ENCODE measurements around the gene ZFP36L1. TPM values are rescaled to one million over a fixed set of nuclear protein-coding genes. Genes with fewer than 3 reads are reported as not detected.

ZFP36L1 gene
- total RNA-seq, 4 donors from 2014 or later: 363 to 395 (median 384) TPM

DNA sequence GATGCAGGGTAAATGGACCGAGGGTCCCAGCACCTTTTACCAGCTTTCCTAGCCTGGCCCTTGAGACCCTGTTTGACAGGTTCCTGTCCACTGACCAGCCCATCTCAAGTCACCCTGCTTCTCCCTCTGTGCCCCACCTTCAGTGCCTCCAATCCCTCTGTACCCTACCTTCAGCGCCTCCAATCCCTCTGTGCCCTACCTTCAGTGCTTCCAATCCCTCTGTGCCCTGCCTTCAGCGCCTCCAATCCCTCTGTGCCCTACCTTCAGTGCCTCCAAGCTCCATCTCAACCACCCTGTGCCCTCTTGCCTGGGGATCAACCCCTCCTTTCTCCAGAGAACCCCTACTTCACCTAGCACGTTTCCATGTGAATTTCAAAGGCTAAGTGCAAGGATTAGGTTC, 54.3 kb downstream of the ZFP36L1 start:
- ATAC-seq (ENCODE audit: low FRiP score) (no peak), DNase-seq (ENCODE audit: low spot score) (no peak)
- TF ChIP-seq, protein P1, sequence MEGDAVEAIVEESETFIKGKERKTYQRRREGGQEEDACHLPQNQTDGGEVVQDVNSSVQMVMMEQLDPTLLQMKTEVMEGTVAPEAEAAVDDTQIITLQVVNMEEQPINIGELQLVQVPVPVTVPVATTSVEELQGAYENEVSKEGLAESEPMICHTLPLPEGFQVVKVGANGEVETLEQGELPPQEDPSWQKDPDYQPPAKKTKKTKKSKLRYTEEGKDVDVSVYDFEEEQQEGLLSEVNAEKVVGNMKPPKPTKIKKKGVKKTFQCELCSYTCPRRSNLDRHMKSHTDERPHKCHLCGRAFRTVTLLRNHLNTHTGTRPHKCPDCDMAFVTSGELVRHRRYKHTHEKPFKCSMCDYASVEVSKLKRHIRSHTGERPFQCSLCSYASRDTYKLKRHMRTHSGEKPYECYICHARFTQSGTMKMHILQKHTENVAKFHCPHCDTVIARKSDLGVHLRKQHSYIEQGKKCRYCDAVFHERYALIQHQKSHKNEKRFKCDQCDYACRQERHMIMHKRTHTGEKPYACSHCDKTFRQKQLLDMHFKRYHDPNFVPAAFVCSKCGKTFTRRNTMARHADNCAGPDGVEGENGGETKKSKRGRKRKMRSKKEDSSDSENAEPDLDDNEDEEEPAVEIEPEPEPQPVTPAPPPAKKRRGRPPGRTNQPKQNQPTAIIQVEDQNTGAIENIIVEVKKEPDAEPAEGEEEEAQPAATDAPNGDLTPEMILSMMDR (IDR thresholded peaks at IDR 0.05): no peak

Other genes with a start within 250 kb of the ZFP36L1 start
- gene ACTN1, start 186.2 kb upstream of the ZFP36L1 start, total RNA-seq: 100 to 1,000 TPM; 103 to 254 (median 136) TPM

Measured in omental fat pad (tissue), 4 donors.